Endodermal cell (in vitro differentiated cells): ENCODE results near the gene AKAP10. TPM values are rescaled to one million over a fixed set of nuclear protein-coding genes. Genes with fewer than 3 reads are reported as not detected.

Experiments
- total RNA-seq, 2 donors: library from RNA; stranded (reverse); fragmentation: NEBNext Ultra II Directional in 1 of 2; extraction: Animal tissue kit (Norgen Biotek cat#: 25700) in 1 of 2; gene quantifications; 2 replicates in 1 of 2; 3 replicates in 1 of 2; pipeline ENCODE4 v1.2.1, GENCODE V29; 2021

AKAP10 gene
- total RNA-seq, 2 donors from 2014 or later: 29.6 to 39.1 TPM

Other genes with a start within 250 kb of the AKAP10 start
- under 1 TPM; 0.42 to 0.44 TPM for gene ALDH3A1, start 229.5 kb downstream of the AKAP10 start, total RNA-seq
- 10 to 100 TPM; 19.5 to 33.7 TPM for gene ULK2, start 109.9 kb downstream of the AKAP10 start, total RNA-seq
- 10 to 100 TPM; 48.7 to 60.6 TPM for gene SPECC1, start 31.5 kb upstream of the AKAP10 start, total RNA-seq